ENCODE results near the gene EEF1AKMT1.

DNA sequence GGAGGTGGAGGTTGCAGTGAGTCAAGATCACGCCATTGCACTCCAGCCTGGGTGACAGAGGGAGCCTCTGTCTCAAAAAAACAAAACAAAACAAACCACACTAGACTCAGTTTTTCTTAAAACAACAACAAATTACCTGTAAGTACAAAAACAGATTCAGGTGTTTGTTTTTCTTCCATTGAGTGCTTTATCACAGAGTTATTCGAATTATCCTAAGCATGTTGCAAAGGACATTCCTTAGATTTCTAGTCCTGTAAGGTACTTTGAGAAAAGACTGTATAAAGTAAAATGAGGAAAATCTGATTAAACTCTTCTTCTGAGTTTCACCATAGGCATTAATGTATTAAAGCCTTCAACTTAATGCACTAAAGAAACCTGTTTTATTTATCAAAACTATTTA is 2.2 kb upstream of the EEF1AKMT1 start:
- TF ChIP-seq, protein P1, sequence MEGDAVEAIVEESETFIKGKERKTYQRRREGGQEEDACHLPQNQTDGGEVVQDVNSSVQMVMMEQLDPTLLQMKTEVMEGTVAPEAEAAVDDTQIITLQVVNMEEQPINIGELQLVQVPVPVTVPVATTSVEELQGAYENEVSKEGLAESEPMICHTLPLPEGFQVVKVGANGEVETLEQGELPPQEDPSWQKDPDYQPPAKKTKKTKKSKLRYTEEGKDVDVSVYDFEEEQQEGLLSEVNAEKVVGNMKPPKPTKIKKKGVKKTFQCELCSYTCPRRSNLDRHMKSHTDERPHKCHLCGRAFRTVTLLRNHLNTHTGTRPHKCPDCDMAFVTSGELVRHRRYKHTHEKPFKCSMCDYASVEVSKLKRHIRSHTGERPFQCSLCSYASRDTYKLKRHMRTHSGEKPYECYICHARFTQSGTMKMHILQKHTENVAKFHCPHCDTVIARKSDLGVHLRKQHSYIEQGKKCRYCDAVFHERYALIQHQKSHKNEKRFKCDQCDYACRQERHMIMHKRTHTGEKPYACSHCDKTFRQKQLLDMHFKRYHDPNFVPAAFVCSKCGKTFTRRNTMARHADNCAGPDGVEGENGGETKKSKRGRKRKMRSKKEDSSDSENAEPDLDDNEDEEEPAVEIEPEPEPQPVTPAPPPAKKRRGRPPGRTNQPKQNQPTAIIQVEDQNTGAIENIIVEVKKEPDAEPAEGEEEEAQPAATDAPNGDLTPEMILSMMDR (IDR thresholded peaks at IDR 0.05; ENCODE audit: low read depth, low read length), result no peak
- no peak for TF ChIP-seq EZH2phosphoT487 (IDR thresholded peaks at IDR 0.05; ENCODE audit: low read depth)

Measured in OCI-LY3 (cell line).